ENCODE data around the gene SRGAP3.
"Not testable (repeated sequence)": the region's sequence is repeated elsewhere in the genome, so short reads cannot be mapped to it uniquely, and the experiment has no call there.

The SRGAP3 gene

DNA sequence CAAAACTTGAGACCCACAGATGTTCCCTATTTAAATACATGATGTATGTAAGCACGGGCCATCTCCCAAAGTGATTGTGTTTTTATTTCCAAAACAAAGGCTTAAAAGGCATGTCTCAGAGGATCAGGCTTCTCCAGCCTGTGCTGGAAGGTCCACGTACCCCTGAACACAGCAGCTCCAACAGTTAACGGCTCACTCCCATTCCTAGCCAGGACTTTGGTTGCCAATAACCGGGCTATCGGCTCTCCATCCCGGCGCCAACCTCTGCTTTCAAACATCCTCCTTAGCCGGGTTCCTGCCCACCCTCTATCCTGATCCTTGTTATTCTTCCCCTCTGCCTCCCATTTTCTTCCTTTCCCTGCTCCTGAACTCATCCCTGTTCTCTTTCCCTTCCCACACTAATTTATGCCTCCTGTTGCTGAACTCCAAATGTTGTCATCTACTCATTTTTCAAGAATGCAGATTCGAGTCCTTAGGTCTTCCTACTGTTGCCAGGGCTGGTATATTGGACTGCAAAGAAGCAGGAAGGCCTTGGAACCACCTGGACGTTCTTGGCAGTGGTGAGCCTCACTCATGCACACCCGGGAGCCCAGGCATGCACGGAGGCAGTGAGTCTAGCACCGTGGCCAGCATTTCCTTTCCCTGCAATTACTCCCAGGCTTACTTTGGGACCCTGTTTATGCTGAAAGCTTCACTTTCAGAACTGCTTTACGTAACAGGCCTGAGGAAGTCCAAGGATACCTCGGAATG is 157.8 kb downstream of the SRGAP3 start:
- Histone ChIP-seq H3K27me3 (no peaks in the 10 kb centered on the region), H3K27ac (no peak overlapping the region), H3K4me1 (peaks cover 14% of the 10 kb centered on the region), H3K9me3 (no peaks in the 10 kb centered on the region), H4K20me1 (no peaks in the 10 kb centered on the region), H3K9ac (no peak overlapping the region), H3K4me2 (no peak overlapping the region), H3K4me3 (no peak overlapping the region), H3K36me3 (no peaks in the 10 kb centered on the region)
- no peak for TF ChIP-seq Cebpa-rat (IDR thresholded peaks at IDR 0.05)

- Histone ChIP-seq H3K4me2 (peak overlapping the region; percentile 47), H3K9me3 (no peaks in the 10 kb centered on the region), H3K27me3 (no peaks in the 10 kb centered on the region), H3K27ac (no peak overlapping the region), H3K4me1 (peaks cover 14% of the 10 kb centered on the region), H3K4me3 (no peak overlapping the region), H3K36me3 (no peaks in the 10 kb centered on the region), H4K20me1 (no peaks in the 10 kb centered on the region), H3K9ac (no peak overlapping the region)
- TF ChIP-seq Cebpa-rat (IDR thresholded peaks at IDR 0.05), result no peak
Measured at GRCh38 chr3:9088441-9089353, 160.7 kb downstream of the SRGAP3 start.

- no peak overlapping the region for H3K27ac ChIP-seq
- H3K4me1 ChIP-seq, result peaks cover 14% of the 10 kb centered on the region
- H4K20me1 ChIP-seq, result no peaks in the 10 kb centered on the region
- H3K4me2 ChIP-seq, result peak overlapping the region; percentile 47
- H3K9me3 ChIP-seq, result no peaks in the 10 kb centered on the region
- H3K36me3 ChIP-seq, result no peaks in the 10 kb centered on the region
- no peak overlapping the region for H3K9ac ChIP-seq
- H3K27me3 ChIP-seq, result no peaks in the 10 kb centered on the region
- H3K4me3 ChIP-seq, result no peak overlapping the region
- TF ChIP-seq Cebpa-rat (IDR thresholded peaks at IDR 0.05), result no peak
Measured at GRCh38 chr3:9087831-9088413, 161.5 kb downstream of the SRGAP3 start.

DNA sequence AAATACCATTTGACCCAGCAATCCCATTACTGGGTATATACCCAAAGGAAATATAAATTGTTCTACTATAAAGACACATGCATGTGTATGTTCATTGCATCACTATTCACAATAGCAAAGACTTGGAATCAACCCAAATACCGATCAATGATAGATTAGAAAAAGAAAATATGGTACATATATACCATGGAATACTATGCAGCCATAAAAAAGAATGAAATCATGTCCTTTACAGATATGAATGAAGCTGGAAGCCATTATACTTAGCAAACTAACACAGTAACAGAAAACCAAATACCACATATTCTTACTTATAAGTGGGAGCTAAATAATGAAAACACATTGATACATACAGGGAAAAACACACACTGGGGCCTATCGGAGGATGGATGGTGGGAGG is 164.0 kb downstream of the SRGAP3 start:
- H4K20me1 ChIP-seq, H3K4me3 ChIP-seq, H3K9ac ChIP-seq, H3K36me3 ChIP-seq, H3K9me3 ChIP-seq, H3K27ac ChIP-seq, H3K4me2 ChIP-seq, H3K27me3 ChIP-seq: not testable (repeated sequence)
- H3K4me1 ChIP-seq, result peaks cover 14% of the 10 kb centered on the region

DNA sequence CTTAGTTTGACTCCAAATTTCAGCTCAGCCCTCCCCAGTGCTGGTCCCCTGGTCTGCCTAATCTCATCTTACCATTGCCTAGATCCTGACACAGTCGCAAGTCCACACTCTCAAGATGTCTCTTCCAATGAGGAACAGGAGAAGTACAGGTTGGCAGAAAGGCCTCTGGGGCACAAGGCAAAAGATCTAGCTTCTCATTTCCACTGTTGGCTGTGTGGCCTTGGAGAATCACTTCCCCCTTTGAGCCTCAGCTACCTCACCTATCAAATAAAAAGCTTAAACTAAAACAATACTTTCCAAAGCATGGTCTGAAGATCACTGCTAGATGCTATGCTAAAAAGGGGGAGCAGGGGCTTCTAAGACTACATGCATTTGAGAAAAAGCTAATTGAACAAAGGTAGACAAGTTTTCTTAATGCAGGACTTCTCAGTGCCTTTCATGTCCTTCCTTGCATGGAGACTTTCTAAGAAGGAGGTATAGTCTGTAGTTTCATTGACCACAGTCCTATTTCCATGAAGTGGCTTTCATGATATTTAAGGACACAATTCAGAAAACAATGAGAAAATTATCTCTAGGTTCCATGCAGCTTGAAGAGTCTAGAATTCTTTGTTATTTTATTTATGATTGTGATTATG is 168.1 kb downstream of the SRGAP3 start:
- H3K4me1 ChIP-seq, result no peaks in the 10 kb centered on the region
- TF ChIP-seq Cebpa-rat (IDR thresholded peaks at IDR 0.05), result no peak
- no peak overlapping the region for H3K4me2 ChIP-seq
- H3K27me3 ChIP-seq, result no peaks in the 10 kb centered on the region
- no peaks in the 10 kb centered on the region for H3K9me3 ChIP-seq
- H3K4me3 ChIP-seq, result no peak overlapping the region
- H3K9ac ChIP-seq, result no peak overlapping the region
- no peak overlapping the region for H3K27ac ChIP-seq
- no peaks in the 10 kb centered on the region for H3K36me3 ChIP-seq
- H4K20me1 ChIP-seq, result no peaks in the 10 kb centered on the region

DNA sequence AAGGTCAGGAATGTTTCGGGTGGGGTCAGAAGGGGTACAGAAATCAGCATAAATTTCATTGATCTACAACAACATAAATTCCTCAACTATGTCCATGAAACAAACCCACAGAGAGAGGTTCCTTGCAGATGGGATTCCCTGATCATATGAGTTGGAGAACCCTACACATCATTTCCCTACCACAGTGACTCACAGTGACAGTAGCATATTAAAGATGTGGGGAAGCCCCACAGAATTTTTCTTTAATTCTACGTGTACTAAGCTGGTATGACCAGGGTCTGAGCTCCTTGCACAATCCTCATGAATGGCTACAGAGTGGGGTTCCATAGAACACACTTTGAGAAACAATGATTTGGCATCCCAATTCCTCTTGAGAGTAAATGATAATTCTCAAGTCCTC is 169.3 kb downstream of the SRGAP3 start:
- Histone ChIP-seq H3K27ac (no peak overlapping the region), H3K9me3 (no peaks in the 10 kb centered on the region), H4K20me1 (no peaks in the 10 kb centered on the region), H3K27me3 (no peaks in the 10 kb centered on the region), H3K4me1 (no peaks in the 10 kb centered on the region), H3K36me3 (no peaks in the 10 kb centered on the region), H3K4me3 (no peak overlapping the region), H3K9ac (no peak overlapping the region), H3K4me2 (no peak overlapping the region)
- no peak for TF ChIP-seq Cebpa-rat (IDR thresholded peaks at IDR 0.05)

DNA sequence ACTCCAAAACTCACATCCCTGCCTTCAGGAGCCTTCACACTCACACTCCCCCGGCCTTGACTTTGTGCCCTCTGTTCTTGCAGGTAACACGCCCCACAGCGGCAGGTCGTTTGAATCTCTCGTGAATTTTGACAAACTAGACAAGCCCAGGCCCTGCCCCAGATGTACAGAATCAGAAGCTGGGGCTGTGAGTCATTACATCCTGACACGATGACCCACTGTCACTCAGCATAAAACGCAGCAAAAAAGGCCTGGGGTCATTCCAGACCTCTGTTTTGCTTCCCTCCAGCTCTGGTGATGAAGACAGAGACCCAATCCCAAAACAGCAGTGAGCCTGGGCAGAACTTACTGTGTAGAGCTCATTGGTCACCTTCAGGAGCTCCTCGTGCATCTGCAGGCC is 169.8 kb downstream of the SRGAP3 start:
- H3K4me1 ChIP-seq, result no peaks in the 10 kb centered on the region
- no peaks in the 10 kb centered on the region for H3K36me3 ChIP-seq
- H3K9ac ChIP-seq, result no peak overlapping the region
- no peak overlapping the region for H3K4me2 ChIP-seq
- no peaks in the 10 kb centered on the region for H3K9me3 ChIP-seq
- no peaks in the 10 kb centered on the region for H3K27me3 ChIP-seq
- H3K27ac ChIP-seq, result no peak overlapping the region
- H4K20me1 ChIP-seq, result no peaks in the 10 kb centered on the region
- H3K4me3 ChIP-seq, result no peak overlapping the region
- TF ChIP-seq Cebpa-rat (IDR thresholded peaks at IDR 0.05), result no peak

GRCh38 chr3:9078561-9079240 is 170.7 kb downstream of the SRGAP3 start:
- Histone ChIP-seq H3K36me3 (no peaks in the 10 kb centered on the region), H3K9ac (no peak overlapping the region), H3K4me2 (no peak overlapping the region), H4K20me1 (no peaks in the 10 kb centered on the region), H3K4me3 (no peak overlapping the region), H3K4me1 (no peaks in the 10 kb centered on the region), H3K9me3 (no peaks in the 10 kb centered on the region), H3K27ac (no peak overlapping the region), H3K27me3 (no peaks in the 10 kb centered on the region)
- TF ChIP-seq Cebpa-rat (IDR thresholded peaks at IDR 0.05), result no peak

- H4K20me1 ChIP-seq, result no peaks in the 10 kb centered on the region
- H3K9me3 ChIP-seq, result no peaks in the 10 kb centered on the region
- H3K4me3 ChIP-seq, result no peak overlapping the region
- no peak overlapping the region for H3K9ac ChIP-seq
- H3K27ac ChIP-seq, result no peak overlapping the region
- H3K27me3 ChIP-seq, result no peaks in the 10 kb centered on the region
- no peaks in the 10 kb centered on the region for H3K36me3 ChIP-seq
- H3K4me2 ChIP-seq, result no peak overlapping the region
- no peaks in the 10 kb centered on the region for H3K4me1 ChIP-seq
- no peak for TF ChIP-seq Cebpa-rat (IDR thresholded peaks at IDR 0.05)
Measured at GRCh38 chr3:9077029-9077428, 172.4 kb downstream of the SRGAP3 start.

Measured in BLaER1 (cell line).